NCI-H1417 treated with DMSO at 0.1 percent for 48 hours (cell line): Measurements from ENCODE around the gene ANKRD23.
"Not testable (repeated sequence)": the region's sequence is repeated elsewhere in the genome, so short reads cannot be mapped to it uniquely, and the experiment has no call there.

Source experiments
- DNase-seq: peaks from one replicate; lab custom pipeline; 2025; lab: John Stamatoyannopoulos, UW

The ANKRD23 gene

GRCh38 chr2:96796497-96796896, 47.3 kb downstream of the ANKRD23 start:
- not testable (repeated sequence) for DNase-seq

DNA sequence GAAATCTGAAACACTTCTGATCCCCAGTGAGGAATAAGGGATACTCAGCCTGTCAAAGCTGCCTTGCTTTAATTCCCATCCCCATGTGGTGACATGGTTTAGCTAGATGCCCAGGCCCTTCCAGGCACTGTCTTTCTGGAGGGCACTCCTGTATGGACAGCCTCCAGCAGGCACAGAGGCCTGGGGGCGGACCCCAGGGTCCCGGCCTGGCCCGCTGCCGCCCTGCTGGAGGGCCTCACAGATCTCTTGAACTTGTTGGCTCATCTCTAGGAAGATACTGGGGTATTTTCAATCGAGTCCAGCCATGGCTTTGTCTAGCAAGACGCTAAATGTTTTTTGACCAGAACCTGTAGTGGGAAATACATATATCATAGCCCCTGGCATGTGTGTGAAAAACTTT, 48.7 kb downstream of the ANKRD23 start:
- DNase-seq = no peak

GRCh38 chr2:96792772-96793749, 50.8 kb downstream of the ANKRD23 start:
- no peak for DNase-seq

GRCh38 chr2:96789245-96789617, 54.6 kb downstream of the ANKRD23 start:
- no peak for DNase-seq

- DNase-seq = no peak
These were observed 55.2 kb downstream of the ANKRD23 start for GRCh38 chr2:96788442-96789244.
